Measurements from ENCODE around the gene WDR38. TPM values are rescaled to one million over a fixed set of nuclear protein-coding genes. Genes with fewer than 3 reads are reported as not detected.

WDR38 gene
- total and polyA plus RNA-seq, 2 of the 13 experiments (the other 11 are each of a cell fraction or from before 2014, with no cell fraction given): not detected

DNA sequence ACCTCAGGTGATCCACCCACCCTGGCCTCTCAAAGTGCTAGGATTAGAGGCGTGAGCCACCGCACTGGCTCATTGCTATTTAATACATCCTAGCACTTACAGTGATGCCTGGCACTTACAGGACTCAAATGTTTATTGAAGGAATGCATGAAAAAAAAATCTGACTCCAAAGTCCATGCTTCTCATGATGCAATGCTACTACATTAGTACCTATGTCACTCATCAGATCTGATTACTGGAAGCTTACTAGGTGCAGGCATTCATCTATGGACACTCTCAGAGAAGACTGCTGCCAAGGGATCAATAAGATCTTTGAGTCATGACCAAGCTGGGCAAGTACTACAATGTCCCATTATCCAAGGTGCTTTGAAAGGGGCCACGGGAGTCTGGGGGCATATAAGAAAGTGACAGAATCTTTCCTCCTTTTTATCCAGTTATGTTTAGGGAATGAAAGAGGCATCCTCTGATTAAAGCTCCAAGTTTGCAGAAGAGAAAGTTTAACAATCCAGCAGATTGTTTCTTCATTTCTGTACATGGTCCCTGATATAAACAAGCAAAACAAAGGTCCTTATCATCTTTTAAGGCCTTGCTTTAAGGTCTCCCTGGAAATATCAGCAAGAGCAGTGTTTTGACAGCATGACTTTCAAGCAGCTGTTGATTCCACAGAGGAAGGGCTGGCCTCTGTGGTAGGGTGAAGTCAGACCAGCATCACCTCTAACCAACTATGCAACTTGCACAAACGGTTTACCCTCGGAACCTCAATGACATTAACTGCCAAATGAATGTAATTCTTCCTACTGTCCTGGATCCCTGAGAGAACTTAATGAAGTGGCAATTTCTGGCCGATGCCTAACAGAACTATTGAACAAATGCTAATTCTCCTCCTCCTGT lies 44.6 kb downstream of the WDR38 start (continued):
- TF ChIP-seq, protein P1, sequence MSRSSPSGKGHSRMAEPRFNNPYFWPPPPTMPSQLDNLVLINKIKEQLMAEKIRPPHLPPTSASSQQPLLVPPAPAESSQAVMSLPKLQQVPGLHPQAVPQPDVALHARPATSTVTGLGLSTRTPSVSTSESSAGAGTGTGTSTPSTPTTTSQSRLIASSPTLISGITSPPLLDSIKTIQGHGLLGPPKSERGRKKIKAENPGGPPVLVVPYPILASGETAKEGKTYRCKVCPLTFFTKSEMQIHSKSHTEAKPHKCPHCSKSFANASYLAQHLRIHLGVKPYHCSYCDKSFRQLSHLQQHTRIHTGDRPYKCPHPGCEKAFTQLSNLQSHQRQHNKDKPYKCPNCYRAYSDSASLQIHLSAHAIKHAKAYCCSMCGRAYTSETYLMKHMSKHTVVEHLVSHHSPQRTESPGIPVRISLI (CRISPR knock-in tag; IDR thresholded peaks at IDR 0.05; ENCODE audit: borderline replicate concordance): peak; percentile 99
- TF ChIP-seq, protein P2, sequence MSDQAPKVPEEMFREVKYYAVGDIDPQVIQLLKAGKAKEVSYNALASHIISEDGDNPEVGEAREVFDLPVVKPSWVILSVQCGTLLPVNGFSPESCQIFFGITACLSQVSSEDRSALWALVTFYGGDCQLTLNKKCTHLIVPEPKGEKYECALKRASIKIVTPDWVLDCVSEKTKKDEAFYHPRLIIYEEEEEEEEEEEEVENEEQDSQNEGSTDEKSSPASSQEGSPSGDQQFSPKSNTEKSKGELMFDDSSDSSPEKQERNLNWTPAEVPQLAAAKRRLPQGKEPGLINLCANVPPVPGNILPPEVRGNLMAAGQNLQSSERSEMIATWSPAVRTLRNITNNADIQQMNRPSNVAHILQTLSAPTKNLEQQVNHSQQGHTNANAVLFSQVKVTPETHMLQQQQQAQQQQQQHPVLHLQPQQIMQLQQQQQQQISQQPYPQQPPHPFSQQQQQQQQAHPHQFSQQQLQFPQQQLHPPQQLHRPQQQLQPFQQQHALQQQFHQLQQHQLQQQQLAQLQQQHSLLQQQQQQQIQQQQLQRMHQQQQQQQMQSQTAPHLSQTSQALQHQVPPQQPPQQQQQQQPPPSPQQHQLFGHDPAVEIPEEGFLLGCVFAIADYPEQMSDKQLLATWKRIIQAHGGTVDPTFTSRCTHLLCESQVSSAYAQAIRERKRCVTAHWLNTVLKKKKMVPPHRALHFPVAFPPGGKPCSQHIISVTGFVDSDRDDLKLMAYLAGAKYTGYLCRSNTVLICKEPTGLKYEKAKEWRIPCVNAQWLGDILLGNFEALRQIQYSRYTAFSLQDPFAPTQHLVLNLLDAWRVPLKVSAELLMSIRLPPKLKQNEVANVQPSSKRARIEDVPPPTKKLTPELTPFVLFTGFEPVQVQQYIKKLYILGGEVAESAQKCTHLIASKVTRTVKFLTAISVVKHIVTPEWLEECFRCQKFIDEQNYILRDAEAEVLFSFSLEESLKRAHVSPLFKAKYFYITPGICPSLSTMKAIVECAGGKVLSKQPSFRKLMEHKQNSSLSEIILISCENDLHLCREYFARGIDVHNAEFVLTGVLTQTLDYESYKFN (CRISPR knock-in tag; conservative IDR thresholded peaks at IDR 0.05): peak; percentile 76
- TF ChIP-seq SMAD3 (CRISPR knock-in tag; IDR thresholded peaks at IDR 0.05) (0 out of 2 replicates have a peak, but pooled peaks have one; percentile 80), ZSCAN9 (CRISPR knock-in tag; IDR thresholded peaks at IDR 0.05; ENCODE audit: borderline replicate concordance) (peak; percentile 44; the same call in 1 of the 2 replicates), ZNF121 (CRISPR knock-in tag; IDR thresholded peaks at IDR 0.05) (peak; percentile 99), HNF4A (CRISPR knock-in tag; IDR thresholded peaks at IDR 0.05) (peak; percentile 93), SMYD3 (CRISPR knock-in tag; IDR thresholded peaks at IDR 0.05) (peak; percentile 11; the same call in 1 of the 2 replicates), SALL1 (CRISPR knock-in tag; IDR thresholded peaks at IDR 0.05) (peak; percentile 76), TBX2 (CRISPR knock-in tag; IDR thresholded peaks at IDR 0.05; ENCODE audit: borderline replicate concordance) (peak; percentile 45; the same call in 1 of the 2 replicates), PHF5A (CRISPR knock-in tag; IDR thresholded peaks at IDR 0.05; ENCODE audit: low read depth, unreplicated experiment) (no peak), SMC3 (IDR thresholded peaks at IDR 0.05; ENCODE audit: low read length) (peak; percentile 18), SOX5 (CRISPR knock-in tag; IDR thresholded peaks at IDR 0.05; ENCODE audit: borderline replicate concordance) (peak; percentile 62; the same call in 1 of the 2 replicates), ZNF12 (CRISPR knock-in tag; IDR thresholded peaks at IDR 0.05) (0 out of 2 replicates have a peak, but pooled peaks have one; percentile 13), RARA (CRISPR knock-in tag; IDR thresholded peaks at IDR 0.05) (peak; percentile 43; the same call in 1 of the 2 replicates), ZMYM3 (CRISPR knock-in tag; IDR thresholded peaks at IDR 0.05) (peak; percentile 70; the same call in 1 of the 2 replicates), ZNF724P (CRISPR knock-in tag; IDR thresholded peaks at IDR 0.05; ENCODE audit: borderline replicate concordance) (no peak), TEAD3 (CRISPR knock-in tag; optimal IDR thresholded peaks at IDR 0.05; ENCODE audit: borderline replicate concordance) (peak; percentile 92), ZNF225 (CRISPR knock-in tag; IDR thresholded peaks at IDR 0.05) (no peak; the same call in 1 of the 2 replicates)
- TF ChIP-seq, protein P3, sequence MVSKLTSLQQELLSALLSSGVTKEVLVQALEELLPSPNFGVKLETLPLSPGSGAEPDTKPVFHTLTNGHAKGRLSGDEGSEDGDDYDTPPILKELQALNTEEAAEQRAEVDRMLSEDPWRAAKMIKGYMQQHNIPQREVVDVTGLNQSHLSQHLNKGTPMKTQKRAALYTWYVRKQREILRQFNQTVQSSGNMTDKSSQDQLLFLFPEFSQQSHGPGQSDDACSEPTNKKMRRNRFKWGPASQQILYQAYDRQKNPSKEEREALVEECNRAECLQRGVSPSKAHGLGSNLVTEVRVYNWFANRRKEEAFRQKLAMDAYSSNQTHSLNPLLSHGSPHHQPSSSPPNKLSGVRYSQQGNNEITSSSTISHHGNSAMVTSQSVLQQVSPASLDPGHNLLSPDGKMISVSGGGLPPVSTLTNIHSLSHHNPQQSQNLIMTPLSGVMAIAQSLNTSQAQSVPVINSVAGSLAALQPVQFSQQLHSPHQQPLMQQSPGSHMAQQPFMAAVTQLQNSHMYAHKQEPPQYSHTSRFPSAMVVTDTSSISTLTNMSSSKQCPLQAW (CRISPR knock-in tag; IDR thresholded peaks at IDR 0.05): 0 out of 2 replicates have a peak, but pooled peaks have one; percentile 34
- TF ChIP-seq, protein P4, sequence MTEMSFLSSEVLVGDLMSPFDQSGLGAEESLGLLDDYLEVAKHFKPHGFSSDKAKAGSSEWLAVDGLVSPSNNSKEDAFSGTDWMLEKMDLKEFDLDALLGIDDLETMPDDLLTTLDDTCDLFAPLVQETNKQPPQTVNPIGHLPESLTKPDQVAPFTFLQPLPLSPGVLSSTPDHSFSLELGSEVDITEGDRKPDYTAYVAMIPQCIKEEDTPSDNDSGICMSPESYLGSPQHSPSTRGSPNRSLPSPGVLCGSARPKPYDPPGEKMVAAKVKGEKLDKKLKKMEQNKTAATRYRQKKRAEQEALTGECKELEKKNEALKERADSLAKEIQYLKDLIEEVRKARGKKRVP (CRISPR knock-in tag; IDR thresholded peaks at IDR 0.05): peak in 1 of 2 experiments; percentile 98; a peak in 2 of 4 replicates
